Measurements from ENCODE around the gene EI24. TPM values are rescaled to one million over a fixed set of nuclear protein-coding genes. Genes with fewer than 3 reads are reported as not detected.

The EI24 gene
- total RNA-seq, 4 donors from 2014 or later: 59.8 to 88.5 (median 76.1) TPM

DNA sequence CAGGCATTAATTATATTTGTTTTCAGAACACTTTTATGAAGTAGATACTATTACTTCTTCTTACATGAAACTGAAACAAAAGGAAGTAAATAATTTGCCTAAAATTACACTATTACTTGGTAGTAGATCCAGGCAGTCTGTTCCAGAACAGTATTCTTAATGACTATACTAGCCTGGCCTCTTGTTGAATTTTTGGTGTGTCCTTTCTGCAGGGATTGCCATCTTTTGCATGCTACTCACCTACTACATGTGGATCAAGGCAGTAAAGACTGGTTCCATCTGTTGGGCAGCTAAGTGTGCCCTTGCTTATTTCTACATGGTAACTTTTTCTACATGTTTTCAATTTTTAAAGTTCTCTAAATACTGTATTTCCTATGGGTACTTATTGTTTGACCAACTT is 36.1 kb downstream of the EI24 start:
- no peak for DNase-seq (ENCODE audit: low spot score in 2 of 2)
- Histone ChIP-seq H3K4me1 (no peaks in the 10 kb centered on the region), H3K36me3 (peaks cover 0 to 100% (median 18%) of the 10 kb centered on the region in 3 donors), H3K27me3 (no peaks in the 10 kb centered on the region), H3K4me3 (no peak overlapping the region), H3K9me3 (no peaks in the 10 kb centered on the region), H3K27ac (no peak overlapping the region)
- TF ChIP-seq, protein P1, sequence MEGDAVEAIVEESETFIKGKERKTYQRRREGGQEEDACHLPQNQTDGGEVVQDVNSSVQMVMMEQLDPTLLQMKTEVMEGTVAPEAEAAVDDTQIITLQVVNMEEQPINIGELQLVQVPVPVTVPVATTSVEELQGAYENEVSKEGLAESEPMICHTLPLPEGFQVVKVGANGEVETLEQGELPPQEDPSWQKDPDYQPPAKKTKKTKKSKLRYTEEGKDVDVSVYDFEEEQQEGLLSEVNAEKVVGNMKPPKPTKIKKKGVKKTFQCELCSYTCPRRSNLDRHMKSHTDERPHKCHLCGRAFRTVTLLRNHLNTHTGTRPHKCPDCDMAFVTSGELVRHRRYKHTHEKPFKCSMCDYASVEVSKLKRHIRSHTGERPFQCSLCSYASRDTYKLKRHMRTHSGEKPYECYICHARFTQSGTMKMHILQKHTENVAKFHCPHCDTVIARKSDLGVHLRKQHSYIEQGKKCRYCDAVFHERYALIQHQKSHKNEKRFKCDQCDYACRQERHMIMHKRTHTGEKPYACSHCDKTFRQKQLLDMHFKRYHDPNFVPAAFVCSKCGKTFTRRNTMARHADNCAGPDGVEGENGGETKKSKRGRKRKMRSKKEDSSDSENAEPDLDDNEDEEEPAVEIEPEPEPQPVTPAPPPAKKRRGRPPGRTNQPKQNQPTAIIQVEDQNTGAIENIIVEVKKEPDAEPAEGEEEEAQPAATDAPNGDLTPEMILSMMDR (IDR thresholded peaks at IDR 0.05): no peak
- no peak for TF ChIP-seq POLR2A (IDR thresholded peaks at IDR 0.05)
- TF ChIP-seq EP300 (IDR thresholded peaks at IDR 0.05): no peak

DNA sequence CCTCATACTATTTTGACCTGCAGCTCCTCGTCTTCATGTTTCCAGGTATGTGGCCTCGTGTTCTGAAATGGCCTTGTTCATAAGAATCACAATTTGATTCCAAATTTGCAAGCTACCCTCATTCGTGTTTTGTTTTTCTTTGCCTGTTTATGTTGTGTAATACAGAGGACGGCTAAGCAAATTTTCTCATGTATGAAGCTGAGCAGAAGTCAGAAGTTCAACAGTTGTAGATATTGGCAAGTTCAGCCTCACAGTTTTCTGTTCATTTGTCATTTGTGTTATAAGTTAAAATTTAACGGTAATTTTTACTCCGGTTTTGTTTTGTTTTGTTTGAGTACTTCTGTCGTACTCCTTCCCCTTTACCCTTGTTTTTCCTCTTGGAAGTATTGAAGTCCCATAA is 40.3 kb downstream of the EI24 start:
- DNase-seq (ENCODE audit: low spot score in 2 of 2): no peak

DNA sequence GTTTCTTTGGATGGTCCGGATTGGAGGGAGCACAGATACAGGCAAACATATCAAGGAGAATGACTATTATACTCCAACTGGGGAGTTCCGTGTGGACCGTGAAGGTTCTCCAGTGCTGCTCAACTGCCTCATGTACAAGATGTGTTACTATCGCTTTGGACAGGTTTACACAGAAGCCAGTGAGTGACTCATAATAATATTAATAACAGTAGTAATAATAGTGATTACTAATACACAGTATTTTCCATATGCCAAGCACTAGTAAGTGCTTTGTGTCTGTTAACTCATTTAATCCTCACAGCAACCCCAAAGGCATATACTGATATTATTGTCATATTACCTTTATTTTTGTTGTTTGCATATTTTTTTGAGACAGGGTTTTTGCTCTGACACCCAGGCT is 49.1 kb downstream of the EI24 start:
- no peaks in the 10 kb centered on the region for H3K27me3 ChIP-seq
- H3K4me1 ChIP-seq: no peaks in the 10 kb centered on the region
- H3K36me3 ChIP-seq: peaks cover 0 to 85% (median 36%) of the 10 kb centered on the region in 3 donors
- no peak overlapping the region for H3K4me3 ChIP-seq
- 94 to 95% methylated on average over 4 of the region's 4 CpGs for WGBS, 2 donors
- no peak overlapping the region for H3K27ac ChIP-seq
- no peak for DNase-seq (ENCODE audit: low spot score in 2 of 2)
- TF ChIP-seq POLR2A (IDR thresholded peaks at IDR 0.05) (no peak), EP300 (IDR thresholded peaks at IDR 0.05) (no peak)
- TF ChIP-seq, protein P1 (IDR thresholded peaks at IDR 0.05): no peak
- H3K9me3 ChIP-seq: no peaks in the 10 kb centered on the region

More for the DNA sequence above, 40.3 kb downstream of the EI24 start:
- TF ChIP-seq EP300 (IDR thresholded peaks at IDR 0.05): no peak
- TF ChIP-seq, protein P1 (IDR thresholded peaks at IDR 0.05): no peak
- no peak for TF ChIP-seq POLR2A (IDR thresholded peaks at IDR 0.05)
- no peak overlapping the region for H3K4me3 ChIP-seq
- no peaks in the 10 kb centered on the region for H3K27me3 ChIP-seq
- H3K36me3 ChIP-seq: peaks cover 3 to 95% (median 24%) of the 10 kb centered on the region in 3 donors
- WGBS, 2 donors: 75 to 79% methylated on average over 7 of the region's 7 CpGs
- no peaks in the 10 kb centered on the region for H3K4me1 ChIP-seq
- no peak overlapping the region for H3K27ac ChIP-seq
- H3K9me3 ChIP-seq: no peaks in the 10 kb centered on the region

DNA sequence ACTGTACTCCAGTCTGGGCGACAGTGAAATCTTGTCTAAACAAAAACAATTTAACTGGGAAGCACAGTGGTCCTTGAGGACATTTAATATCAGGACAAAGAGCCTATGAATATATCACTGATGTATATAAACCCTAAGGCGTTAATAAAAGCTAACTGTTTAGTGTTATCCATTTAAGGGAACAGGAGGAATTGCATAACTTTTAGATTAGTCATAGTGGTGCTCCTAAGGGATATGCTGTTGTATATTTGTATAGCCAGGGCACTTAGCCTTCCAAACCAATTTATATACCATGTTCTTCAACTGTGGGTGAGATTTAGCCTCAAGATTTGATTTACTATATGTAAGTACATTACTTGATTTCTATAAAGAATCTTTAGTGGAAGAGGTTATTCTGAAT is 52.7 kb downstream of the EI24 start:
- Histone ChIP-seq H3K4me1 (peaks cover 0 to 18% (median 11%) of the 10 kb centered on the region in 4 donors), H3K36me3 (peaks cover 0 to 49% (median 19%) of the 10 kb centered on the region in 3 donors), H3K27me3 (no peaks in the 10 kb centered on the region), H3K4me3 (no peak overlapping the region), H3K27ac (no peak overlapping the region), H3K9me3 (no peaks in the 10 kb centered on the region)
- no peak for DNase-seq (ENCODE audit: low spot score in 2 of 2)
- TF ChIP-seq POLR2A (IDR thresholded peaks at IDR 0.05) (no peak), EP300 (IDR thresholded peaks at IDR 0.05) (no peak)
- TF ChIP-seq, protein P1 (IDR thresholded peaks at IDR 0.05): no peak
- 65 to 74% methylated on average over 2 of the region's 2 CpGs for whole genome bisulfite sequencing, 2 donors

DNA sequence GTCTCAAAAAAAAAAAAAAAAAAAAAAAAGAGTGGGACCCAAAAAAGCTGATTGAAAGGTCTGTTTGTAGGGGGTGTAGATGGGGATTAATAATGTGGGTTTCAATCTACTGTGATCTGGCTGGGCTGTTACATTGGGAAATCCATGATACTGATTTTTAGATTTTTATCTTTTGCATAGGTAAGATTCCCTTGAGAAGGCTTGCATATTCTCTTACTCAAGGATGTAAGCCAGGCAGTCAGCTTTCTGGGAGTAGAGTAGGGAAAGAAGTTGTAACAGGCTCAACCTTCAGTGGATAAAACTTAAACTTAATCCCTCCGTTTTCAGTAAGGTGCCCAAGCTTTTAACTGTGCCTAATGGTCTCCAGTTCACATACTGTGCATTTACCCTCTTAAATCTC is 53.8 kb downstream of the EI24 start:
- Histone ChIP-seq H3K27me3 (no peaks in the 10 kb centered on the region), H3K4me3 (no peak overlapping the region), H3K4me1 (peaks cover 0 to 18% (median 11%) of the 10 kb centered on the region in 4 donors), H3K9me3 (no peaks in the 10 kb centered on the region), H3K36me3 (peaks cover 0 to 39% (median 19%) of the 10 kb centered on the region in 3 donors), H3K27ac (no peak overlapping the region)
- TF ChIP-seq, protein P1 (IDR thresholded peaks at IDR 0.05): no peak
- TF ChIP-seq POLR2A (IDR thresholded peaks at IDR 0.05) (no peak), EP300 (IDR thresholded peaks at IDR 0.05) (no peak)
- 72 to 87% methylated on average over 1 of the region's 1 CpG for WGBS, 2 donors
- DNase-seq (ENCODE audit: low spot score in 2 of 2): no peak

All from tibial nerve (tissue), 4 donors.